NCI-H82 treated with DMSO at 0.1 percent for 48 hours (cell line): ENCODE data around the gene ATP2C1.
A peak's percentile ranks its signal among the peaks of the same experiment; 100 is the strongest.

Experiments
- DNase-seq: peaks from one replicate; lab custom pipeline; 2025; ENCODE audit not compliant: unreplicated experiment; lab: John Stamatoyannopoulos, UW

Gene ATP2C1

GRCh38 chr3:130895690-130896488, 2.0 kb downstream of the ATP2C1 start:
- no peak for DNase-seq

- DNase-seq = no peak
Observed at GRCh38 chr3:130897316-130897715, 3.4 kb downstream of the ATP2C1 start.

- DNase-seq = no peak
Observed at GRCh38 chr3:130900959-130901358, 7.1 kb downstream of the ATP2C1 start.

- DNase-seq = no peak
Observed at GRCh38 chr3:130901463-130902204, 7.8 kb downstream of the ATP2C1 start.

- DNase-seq = no peak
Observed at GRCh38 chr3:130903412-130903908, 9.6 kb downstream of the ATP2C1 start.

GRCh38 chr3:130904491-130904890, 10.6 kb downstream of the ATP2C1 start:
- DNase-seq = no peak

- DNase-seq = no peak
Observed at GRCh38 chr3:130905551-130905950, 11.7 kb downstream of the ATP2C1 start.

GRCh38 chr3:130906374-130906995, 12.6 kb downstream of the ATP2C1 start:
- no peak for DNase-seq

GRCh38 chr3:130907500-130907899, 13.6 kb downstream of the ATP2C1 start:
- no peak for DNase-seq

GRCh38 chr3:130907966-130908365, 14.1 kb downstream of the ATP2C1 start:
- DNase-seq = no peak

- no peak for DNase-seq
Observed at GRCh38 chr3:130915567-130916292, 21.8 kb downstream of the ATP2C1 start.

- no peak for DNase-seq
Observed at GRCh38 chr3:130916507-130917167, 22.8 kb downstream of the ATP2C1 start.

- DNase-seq = no peak
Observed at GRCh38 chr3:130918328-130918727, 24.4 kb downstream of the ATP2C1 start.

GRCh38 chr3:130925628-130926027, 31.7 kb downstream of the ATP2C1 start:
- no peak for DNase-seq

- DNase-seq = no peak
Observed at GRCh38 chr3:130926504-130926903, 32.6 kb downstream of the ATP2C1 start.

- peak; percentile 91 for DNase-seq
Observed at GRCh38 chr3:130929804-130930203, 35.9 kb downstream of the ATP2C1 start.

GRCh38 chr3:130932979-130933378, 39.1 kb downstream of the ATP2C1 start:
- peak; percentile 97 for DNase-seq

GRCh38 chr3:130933801-130934345, 40.0 kb downstream of the ATP2C1 start:
- peak; percentile 81 for DNase-seq

GRCh38 chr3:130934442-130935089, 40.7 kb downstream of the ATP2C1 start:
- DNase-seq = no peak
